ENCODE measurements around the gene NOTO. TPM values are rescaled to one million over a fixed set of nuclear protein-coding genes. Genes with fewer than 3 reads are reported as not detected.

NOTO gene
- total and polyA plus RNA-seq, 2 donors from 2014 or later = not detected

DNA sequence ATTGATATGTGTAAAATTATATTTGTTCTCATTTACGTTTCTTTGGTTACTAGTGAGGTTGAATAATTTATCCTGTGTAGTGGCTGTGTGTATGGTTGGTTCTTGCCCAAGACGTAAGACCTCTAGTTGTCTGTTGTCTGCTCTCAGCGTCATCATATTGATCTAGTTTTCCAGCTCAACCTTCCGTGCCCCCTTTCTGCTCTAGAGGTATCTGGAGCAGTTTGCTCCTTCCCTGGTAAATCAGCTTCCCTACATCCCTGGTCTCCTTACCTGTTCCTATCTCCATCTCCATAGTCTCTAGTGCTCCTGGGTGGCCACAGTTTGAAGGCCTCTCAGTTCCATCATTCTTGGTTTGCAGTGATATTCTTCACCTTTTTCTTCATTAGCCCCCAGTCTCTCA is 12.9 kb downstream of the NOTO start:
- peaks cover 0 to 5% (median 2%) of the 10 kb centered on the region in 3 donors for H3K4me1 ChIP-seq (ENCODE audit: control insufficient read depth in 2 of 3, insufficient read depth in 2 of 3, low read depth in 1 of 3, low read length in 3 of 3)
- DNase-seq = no peak
- no peaks in the 10 kb centered on the region for H3K27me3 ChIP-seq (ENCODE audit: control insufficient read depth, insufficient read depth, low read length)
- FAIRE-seq = no peak
- H3K36me3 ChIP-seq (ENCODE audit: control insufficient read depth in 2 of 3, insufficient read depth in 3 of 3, low read length in 3 of 3) = no peaks in the 10 kb centered on the region
- H3K9ac ChIP-seq (ENCODE audit: low read length in 3 of 3) = no peak overlapping the region
- intact Hi-C loops (cut with DNase I) = no loop called here
- no peak overlapping the region for H3K27ac ChIP-seq (ENCODE audit: low read depth in 2 of 2, low read length in 2 of 2)
- TF ChIP-seq, protein P1, sequence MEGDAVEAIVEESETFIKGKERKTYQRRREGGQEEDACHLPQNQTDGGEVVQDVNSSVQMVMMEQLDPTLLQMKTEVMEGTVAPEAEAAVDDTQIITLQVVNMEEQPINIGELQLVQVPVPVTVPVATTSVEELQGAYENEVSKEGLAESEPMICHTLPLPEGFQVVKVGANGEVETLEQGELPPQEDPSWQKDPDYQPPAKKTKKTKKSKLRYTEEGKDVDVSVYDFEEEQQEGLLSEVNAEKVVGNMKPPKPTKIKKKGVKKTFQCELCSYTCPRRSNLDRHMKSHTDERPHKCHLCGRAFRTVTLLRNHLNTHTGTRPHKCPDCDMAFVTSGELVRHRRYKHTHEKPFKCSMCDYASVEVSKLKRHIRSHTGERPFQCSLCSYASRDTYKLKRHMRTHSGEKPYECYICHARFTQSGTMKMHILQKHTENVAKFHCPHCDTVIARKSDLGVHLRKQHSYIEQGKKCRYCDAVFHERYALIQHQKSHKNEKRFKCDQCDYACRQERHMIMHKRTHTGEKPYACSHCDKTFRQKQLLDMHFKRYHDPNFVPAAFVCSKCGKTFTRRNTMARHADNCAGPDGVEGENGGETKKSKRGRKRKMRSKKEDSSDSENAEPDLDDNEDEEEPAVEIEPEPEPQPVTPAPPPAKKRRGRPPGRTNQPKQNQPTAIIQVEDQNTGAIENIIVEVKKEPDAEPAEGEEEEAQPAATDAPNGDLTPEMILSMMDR (IDR thresholded peaks at IDR 0.05; ENCODE audit: borderline replicate concordance, extremely low read depth, insufficient read depth) = no peak
- no peaks in the 10 kb centered on the region for H3K9me3 ChIP-seq (ENCODE audit: control insufficient read depth in 2 of 3, insufficient read depth in 1 of 3, low read length in 3 of 3)
- H3K4me3 ChIP-seq (ENCODE audit: low read length in 3 of 3) = peak overlapping the region in 2 of 3 donors; percentile 78 to 84

GRCh38 chr2:73217160-73217559 is 14.8 kb downstream of the NOTO start:
- Histone ChIP-seq H3K4me3 (ENCODE audit: low read length in 3 of 3) (no peak overlapping the region), H3K4me1 (ENCODE audit: control insufficient read depth in 2 of 3, insufficient read depth in 2 of 3, low read depth in 1 of 3, low read length in 3 of 3) (peaks cover 0 to 5% (median 2%) of the 10 kb centered on the region in 3 donors), H3K36me3 (ENCODE audit: control insufficient read depth in 2 of 3, insufficient read depth in 3 of 3, low read length in 3 of 3) (peaks cover 0 to 8% (median 0%) of the 10 kb centered on the region in 3 donors), H3K27ac (ENCODE audit: low read depth in 2 of 2, low read length in 2 of 2) (no peak overlapping the region), H3K27me3 (ENCODE audit: control insufficient read depth, insufficient read depth, low read length) (no peaks in the 10 kb centered on the region), H3K9ac (ENCODE audit: low read length in 3 of 3) (no peak overlapping the region), H3K9me3 (ENCODE audit: control insufficient read depth in 2 of 3, insufficient read depth in 1 of 3, low read length in 3 of 3) (no peaks in the 10 kb centered on the region)
- intact Hi-C loops (cut with DNase I) = no loop called here
- TF ChIP-seq, protein P1 (IDR thresholded peaks at IDR 0.05; ENCODE audit: borderline replicate concordance, extremely low read depth, insufficient read depth) = no peak
- no peak for FAIRE-seq
- no peak for DNase-seq

DNA sequence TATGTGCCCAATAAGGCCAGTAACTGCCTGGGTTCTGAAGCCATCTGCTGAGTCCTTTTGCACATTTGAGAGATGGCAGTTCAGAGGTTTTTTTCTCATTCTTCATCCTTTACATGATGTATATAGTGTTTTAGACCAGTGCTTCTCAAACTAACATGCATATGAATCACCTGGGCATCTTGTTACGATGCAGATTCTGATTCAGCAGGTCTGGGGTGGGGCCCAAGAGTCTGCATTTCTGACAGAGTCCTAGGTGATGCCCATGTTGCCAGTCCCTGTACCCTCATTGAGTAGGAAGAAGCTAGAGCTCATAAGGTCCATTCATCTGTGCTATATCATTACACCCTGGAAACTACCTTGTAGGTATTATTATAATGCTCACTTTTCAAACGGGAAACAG is 15.5 kb downstream of the NOTO start:
- Histone ChIP-seq H3K9ac (ENCODE audit: low read length in 3 of 3) (no peak overlapping the region), H3K4me1 (ENCODE audit: control insufficient read depth in 2 of 3, insufficient read depth in 2 of 3, low read depth in 1 of 3, low read length in 3 of 3) (peaks cover 0 to 5% (median 0%) of the 10 kb centered on the region in 3 donors), H3K4me3 (ENCODE audit: low read length in 3 of 3) (no peak overlapping the region), H3K27me3 (ENCODE audit: control insufficient read depth, insufficient read depth, low read length) (no peaks in the 10 kb centered on the region), H3K36me3 (ENCODE audit: control insufficient read depth in 2 of 3, insufficient read depth in 3 of 3, low read length in 3 of 3) (peaks cover 0 to 10% (median 5%) of the 10 kb centered on the region in 3 donors), H3K27ac (ENCODE audit: low read depth in 2 of 2, low read length in 2 of 2) (no peak overlapping the region), H3K9me3 (ENCODE audit: control insufficient read depth in 2 of 3, insufficient read depth in 1 of 3, low read length in 3 of 3) (no peaks in the 10 kb centered on the region)
- intact Hi-C loops (cut with DNase I) = no loop called here
- TF ChIP-seq, protein P1 (IDR thresholded peaks at IDR 0.05; ENCODE audit: borderline replicate concordance, extremely low read depth, insufficient read depth) = no peak
- no peak for DNase-seq
- no peak for FAIRE-seq

- DNase-seq (no peak), FAIRE-seq (no peak)
- H3K9ac ChIP-seq (ENCODE audit: low read length in 3 of 3) = no peak overlapping the region
- no peaks in the 10 kb centered on the region for H3K9me3 ChIP-seq (ENCODE audit: control insufficient read depth in 2 of 3, insufficient read depth in 1 of 3, low read length in 3 of 3)
- H3K4me3 ChIP-seq (ENCODE audit: low read length in 3 of 3) = no peak overlapping the region
- TF ChIP-seq, protein P1 (IDR thresholded peaks at IDR 0.05; ENCODE audit: borderline replicate concordance, extremely low read depth, insufficient read depth) = no peak
- no peaks in the 10 kb centered on the region for H3K27me3 ChIP-seq (ENCODE audit: control insufficient read depth, insufficient read depth, low read length)
- peaks cover 0 to 13% (median 10%) of the 10 kb centered on the region in 3 donors for H3K36me3 ChIP-seq (ENCODE audit: control insufficient read depth in 2 of 3, insufficient read depth in 3 of 3, low read length in 3 of 3)
- no peak overlapping the region for H3K27ac ChIP-seq (ENCODE audit: low read depth in 2 of 2, low read length in 2 of 2)
- H3K4me1 ChIP-seq (ENCODE audit: control insufficient read depth in 2 of 3, insufficient read depth in 2 of 3, low read depth in 1 of 3, low read length in 3 of 3) = peaks cover 0 to 5% (median 0%) of the 10 kb centered on the region in 3 donors
- intact Hi-C loops (cut with DNase I) = no loop called here
These were observed 15.9 kb downstream of the NOTO start for GRCh38 chr2:73218298-73218697.

Measured in kidney (tissue), 14 donors.